ENCODE data around the gene KIF16B. TPM values are rescaled to one million over a fixed set of nuclear protein-coding genes. Genes with fewer than 3 reads are reported as not detected.

KIF16B gene
- total and polyA plus RNA-seq, 2 of the 8 experiments (the other 6 are each of a cell fraction or from before 2014, with no cell fraction given) = 3.0 to 9.2 TPM

DNA sequence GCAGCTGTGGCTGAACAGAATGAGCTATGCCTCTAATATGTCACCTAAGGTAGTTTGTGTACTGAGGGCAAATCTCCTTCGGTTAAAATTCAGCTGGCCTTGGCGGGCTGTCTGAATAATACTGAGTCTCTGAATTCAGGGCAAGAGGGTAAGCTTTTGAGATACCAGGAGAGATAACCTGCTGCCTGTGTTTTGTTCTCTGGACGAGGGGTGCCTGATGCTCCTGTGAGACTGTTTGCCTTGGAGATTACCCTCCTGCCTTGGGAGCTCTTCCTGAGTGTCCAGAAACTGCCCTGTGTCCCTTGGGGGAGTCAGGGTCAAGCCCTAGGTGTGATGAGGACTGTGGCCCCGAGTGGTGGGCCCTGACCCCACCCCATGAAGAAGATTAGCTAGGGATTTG is 282.9 kb downstream of the KIF16B start:
- no peak overlapping the region for H2BK5ac ChIP-seq (ENCODE audit: low read depth, low read length)
- no peak overlapping the region for H3K4me3 ChIP-seq (ENCODE audit: extremely low read depth in 1 of 4, insufficient read depth in 2 of 4, low read depth in 3 of 4, low read length in 4 of 4)
- no peak overlapping the region for H3K23ac ChIP-seq (ENCODE audit: insufficient read length)
- no peak for FAIRE-seq
- H3K14ac ChIP-seq (ENCODE audit: insufficient read length) = no peak overlapping the region
- no peak overlapping the region for H2BK12ac ChIP-seq (ENCODE audit: low read depth, low read length)
- H3K4me2 ChIP-seq (ENCODE audit: insufficient read depth in 1 of 2, low read depth in 2 of 2, low read length in 2 of 2) = no peak overlapping the region
- H2BK15ac ChIP-seq (ENCODE audit: low read length) = no peak overlapping the region
- no peak overlapping the region for H2BK120ac ChIP-seq (replicated peaks; ENCODE audit: low read depth, low read length)
- H4K8ac ChIP-seq (ENCODE audit: extremely low read depth, insufficient read depth, low read length) = no peak overlapping the region
- H4K91ac ChIP-seq (replicated peaks; ENCODE audit: insufficient read length, low read length) = no peak overlapping the region
- H3K23me2 ChIP-seq (ENCODE audit: low read depth, low read length) = no peaks in the 10 kb centered on the region
- H2AFZ ChIP-seq (ENCODE audit: low read length) = no peak overlapping the region
- no peak overlapping the region for H2AK5ac ChIP-seq (ENCODE audit: low read depth, low read length)
- H3K4me1 ChIP-seq (replicated peaks in 1 of 4; ENCODE audit: control insufficient read depth in 3 of 4, insufficient read depth in 4 of 4, low read length in 3 of 4) = peaks cover 0 to 3% (median 1%) of the 10 kb centered on the region in 4 experiments; a peak in 3 of 7 replicates
- no peak overlapping the region for H2BK20ac ChIP-seq (ENCODE audit: low read length)
- H3K56ac ChIP-seq (replicated peaks; ENCODE audit: insufficient read length, low read depth, low read length) = no peak overlapping the region
- POLR2A ChIA-PET (ENCODE audit: partially characterized antibody) = no interaction called here
- H3K4ac ChIP-seq (replicated peaks; ENCODE audit: insufficient read length, low read depth, low read length) = no peak overlapping the region
- no peak overlapping the region for H3K27ac ChIP-seq (ENCODE audit: low read depth, low read length)
- no peaks in the 10 kb centered on the region for H3K79me1 ChIP-seq (ENCODE audit: low read depth, low read length)
- H4K20me1 ChIP-seq (replicated peaks in 1 of 2; ENCODE audit: control insufficient read depth in 1 of 2, insufficient read depth in 2 of 2, low read length in 2 of 2) = no peaks in the 10 kb centered on the region
- H3K9ac ChIP-seq (replicated peaks in 1 of 4; ENCODE audit: extremely low read depth in 1 of 4, low read depth in 3 of 4, low read length in 3 of 4) = no peak overlapping the region
- 90% methylated on average over 4 of the region's 4 CpGs; no CpG with 5 or more reads in 1 of the 2 experiments for WGBS, 2 experiments (ENCODE audit: extremely low coverage in 1 of 2, insufficient coverage in 1 of 2, insufficient read length in 1 of 2, insufficient replicate concordance in 2 of 2, low coverage in 1 of 2, low lambda C conversion rate in 2 of 2, missing lambda C conversion rate in 1 of 2)
- DNase-seq (ENCODE audit: low read depth in 1 of 2, low spot score in 2 of 2) = no peak
- H3K27me3 ChIP-seq (replicated peaks in 1 of 4; ENCODE audit: control insufficient read depth in 3 of 4, extremely low read depth in 1 of 4, insufficient read depth in 3 of 4, low read length in 3 of 4) = no peaks in the 10 kb centered on the region
- H3K9me3 ChIP-seq (ENCODE audit: insufficient read depth in 2 of 2, low read depth in 1 of 2, low read length in 1 of 2) = no peaks in the 10 kb centered on the region
- no peak overlapping the region for H4K5ac ChIP-seq (ENCODE audit: insufficient read length, low read depth, low read length)
- H3K36me3 ChIP-seq (ENCODE audit: control insufficient read depth in 2 of 4, insufficient read depth in 4 of 4, low read length in 3 of 4) = no peaks in the 10 kb centered on the region
- no peaks in the 10 kb centered on the region for H3K79me2 ChIP-seq (ENCODE audit: control insufficient read depth in 1 of 2, insufficient read depth in 2 of 2, low read length in 2 of 2)
- H3K18ac ChIP-seq (ENCODE audit: extremely low read depth, low read length) = no peak overlapping the region
- CTCF ChIA-PET (ENCODE audit: partially characterized antibody) = interaction anchor here (1.5 to 1.9 kb wide), 2 partner anchors 11 to 16 kb away, joined by 3 to 5 read pairs; no protein-coding TSS in a partner anchor
- TF ChIP-seq EP300 (IDR thresholded peaks at IDR 0.05; ENCODE audit: borderline replicate concordance in 1 of 2, low read depth in 2 of 2, low read length in 2 of 2) (no peak), CHD1 (IDR thresholded peaks at IDR 0.05; ENCODE audit: low read depth, low read length) (no peak), TBP (IDR thresholded peaks at IDR 0.05; ENCODE audit: low read depth, low read length) (no peak), SP1 (IDR thresholded peaks at IDR 0.05; ENCODE audit: low read depth, low read length) (no peak), ZNF274 (IDR thresholded peaks at IDR 0.05; ENCODE audit: borderline replicate concordance, extremely low read depth, low read length) (no peak), YY1 (IDR thresholded peaks at IDR 0.05; ENCODE audit: low read depth, low read length) (no peak), NRF1 (IDR thresholded peaks at IDR 0.05; ENCODE audit: low read depth, low read length) (no peak), RBBP5 (IDR thresholded peaks at IDR 0.05; ENCODE audit: borderline replicate concordance, low read depth, low read length) (no peak), SIX5 (IDR thresholded peaks at IDR 0.05; ENCODE audit: low read depth, low read length) (no peak), RFX5 (IDR thresholded peaks at IDR 0.05; ENCODE audit: borderline replicate concordance, low read depth, low read length) (no peak), SUZ12 (IDR thresholded peaks at IDR 0.05; ENCODE audit: low read length) (no peak), KDM4A (IDR thresholded peaks at IDR 0.05; ENCODE audit: low read depth, low read length, severe bottlenecking) (no peak), CBX8 (IDR thresholded peaks at IDR 0.05; ENCODE audit: borderline replicate concordance, low read depth, low read length) (no peak), RXRA (IDR thresholded peaks at IDR 0.05; ENCODE audit: insufficient read depth, low read depth, low read length) (no peak)
- TF ChIP-seq, protein P1, sequence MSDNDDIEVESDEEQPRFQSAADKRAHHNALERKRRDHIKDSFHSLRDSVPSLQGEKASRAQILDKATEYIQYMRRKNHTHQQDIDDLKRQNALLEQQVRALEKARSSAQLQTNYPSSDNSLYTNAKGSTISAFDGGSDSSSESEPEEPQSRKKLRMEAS (IDR thresholded peaks at IDR 0.05) = no peak

Data from H1 (cell line).